ENCODE results near the gene CDKAL1. TPM values are rescaled to one million over a fixed set of nuclear protein-coding genes. Genes with fewer than 3 reads are reported as not detected.

CDKAL1 gene
- total and polyA plus RNA-seq, 2 of the 13 experiments (the other 11 are each of a cell fraction or from before 2014, with no cell fraction given), result 9.5 to 27.7 TPM

GRCh38 chr6:20797597-20797996 lies 263.3 kb downstream of the CDKAL1 start:
- Histone ChIP-seq H3K9ac (ENCODE audit: insufficient read depth, low read depth, low read length) (no peak overlapping the region), H4K20me1 (ENCODE audit: insufficient read depth, low read length) (no peaks in the 10 kb centered on the region), H3K4me2 (ENCODE audit: low read depth, low read length) (no peak overlapping the region), H3K27me3 (ENCODE audit: control insufficient read depth in 1 of 2, insufficient read depth in 2 of 2, low read length in 2 of 2) (no peaks in the 10 kb centered on the region), H3K36me3 (replicated peaks in 1 of 2; ENCODE audit: control insufficient read depth in 1 of 2, insufficient read depth in 2 of 2, low read length in 2 of 2) (no peaks in the 10 kb centered on the region; a peak in 1 of 5 replicates), H3K9me3 (ENCODE audit: low read length) (no peaks in the 10 kb centered on the region), H3K4me1 (ENCODE audit: insufficient read depth, low read length) (peaks cover 8% of the 10 kb centered on the region), H3K79me2 (ENCODE audit: insufficient read depth, low read length) (no peaks in the 10 kb centered on the region), H2AFZ (ENCODE audit: low read length) (no peak overlapping the region), H3K27ac (ENCODE audit: extremely low read length, insufficient read depth, low read length) (no peak overlapping the region), H3K4me3 (replicated peaks in 1 of 3; ENCODE audit: insufficient read depth in 1 of 3, low read depth in 2 of 3, low read length in 3 of 3) (no peak overlapping the region)
- WGBS (ENCODE audit: low lambda C conversion rate), result 97% methylated on average over 7 of the region's 7 CpGs
- DNase-seq (ENCODE audit: low spot score), result no peak
- POLR2A ChIA-PET, result no interaction called here
- CTCF ChIA-PET (ENCODE audit: low intra/inter-chr PET ratio, low total read pairs), result no interaction called here
- intact Hi-C loops (cut with micrococcal nuclease; ENCODE audit: unreplicated experiment) (no loop called here), in situ Hi-C loops (cut with HindIII; ENCODE audit: extremely low pct_ligation_motif_present, low pct_unique_long_range_greater_than_20kb) (no loop called here)
- no peak for FAIRE-seq
- no TSS peak for BruUV-seq (replicated peaks)
- ATAC-seq, result no peak
- TF ChIP-seq ZNF281 (CRISPR knock-in tag; IDR thresholded peaks at IDR 0.05; ENCODE audit: borderline replicate concordance) (no peak), ZNF720 (CRISPR knock-in tag; IDR thresholded peaks at IDR 0.05) (no peak), ZBTB3 (CRISPR knock-in tag; IDR thresholded peaks at IDR 0.05; ENCODE audit: borderline replicate concordance, low read depth) (no peak), ZBTB38 (CRISPR knock-in tag; IDR thresholded peaks at IDR 0.05) (no peak), CENPBD1 (CRISPR knock-in tag; IDR thresholded peaks at IDR 0.05; ENCODE audit: borderline replicate concordance, low read depth) (no peak), HMG20A (CRISPR knock-in tag; IDR thresholded peaks at IDR 0.05; ENCODE audit: borderline replicate concordance) (no peak), XRCC5 (optimal IDR thresholded peaks at IDR 0.05; ENCODE audit: low read length) (no peak), ZNF260 (CRISPR knock-in tag; IDR thresholded peaks at IDR 0.05; ENCODE audit: borderline replicate concordance, low read depth) (no peak), GLMP (CRISPR knock-in tag; IDR thresholded peaks at IDR 0.05; ENCODE audit: borderline replicate concordance) (no peak), PREB (CRISPR knock-in tag; IDR thresholded peaks at IDR 0.05) (no peak), RFX1 (IDR thresholded peaks at IDR 0.05) (no peak), PRPF4 (IDR thresholded peaks at IDR 0.05; ENCODE audit: low read depth, low read length, poor library complexity, severe bottlenecking) (no peak), ATF7 (IDR thresholded peaks at IDR 0.05) (no peak), ATF7 (CRISPR knock-in tag; IDR thresholded peaks at IDR 0.05) (no peak), NR2F2 (IDR thresholded peaks at IDR 0.05; ENCODE audit: borderline replicate concordance, low read depth) (no peak), MATR3 (CRISPR knock-in tag; IDR thresholded peaks at IDR 0.05) (no peak), ZHX1 (CRISPR knock-in tag; IDR thresholded peaks at IDR 0.05; ENCODE audit: low read depth) (no peak), YEATS2 (CRISPR knock-in tag; IDR thresholded peaks at IDR 0.05; ENCODE audit: borderline replicate concordance) (no peak)
